VCaP (cell line): ENCODE measurements around the gene RAB5IF.

Experiments used
- H3K27ac ChIP-seq: fragments of 450-650 bp; 2 replicates; pipeline ENCODE4 v1.5.1; 2017
- CTCF ChIP-seq: fragments of 450-650 bp; conservative IDR thresholded peaks from 2 replicates; pipeline ENCODE4 v1.5.1; 2017; ENCODE audit warnings: mild to moderate bottlenecking, moderate library complexity

Gene RAB5IF

GRCh38 chr20:36641506-36641843, 35.9 kb downstream of the RAB5IF start:
- H3K27ac ChIP-seq: no peak overlapping the region
- TF ChIP-seq CTCF: no peak

- TF ChIP-seq CTCF: no peak
- no peak overlapping the region for H3K27ac ChIP-seq
These were observed 36.6 kb downstream of the RAB5IF start for GRCh38 chr20:36642136-36642535.

- TF ChIP-seq CTCF: no peak
- H3K27ac ChIP-seq: no peak overlapping the region
These were observed 38.6 kb downstream of the RAB5IF start for GRCh38 chr20:36644032-36644705.

GRCh38 chr20:36644706-36645095, 39.1 kb downstream of the RAB5IF start:
- no peak overlapping the region for H3K27ac ChIP-seq

GRCh38 chr20:36645353-36645752, 39.8 kb downstream of the RAB5IF start:
- TF ChIP-seq CTCF: no peak
- no peak overlapping the region for H3K27ac ChIP-seq

More at GRCh38 chr20:36644706-36645095, 39.1 kb downstream of the RAB5IF start:
- no peak for TF ChIP-seq CTCF

GRCh38 chr20:36645998-36646397, 40.4 kb downstream of the RAB5IF start, which contains the start of gene SLA2:
SLA2 (minus strand) TSS chr20:36646196; CDS start chr20:36641335, 4,861 bp downstream.
- no peak within 1 kb of the TSS for H3K27ac ChIP-seq
- TF ChIP-seq CTCF: no peak

GRCh38 chr20:36646678-36647077, 41.1 kb downstream of the RAB5IF start:
- H3K27ac ChIP-seq: no peak overlapping the region
- no peak for TF ChIP-seq CTCF
